GM12864 (cell line): ENCODE data around the gene C2CD5.

Source experiments
- DNase-seq: peaks from one replicate; pipeline ENCODE4 v3.0.0-alpha.2; 2011; ENCODE audit warnings: low read depth
- H3K4me3 ChIP-seq: 2 replicates; pipeline ENCODE4 v1.5.1; 2011; ENCODE audit warnings: mild to moderate bottlenecking, low read depth, low read length, control low read depth
- CTCF ChIP-seq: IDR thresholded peaks from 2 replicates; pipeline ENCODE4 v1.5.1; 2011; ENCODE audit warnings: low read depth, mild to moderate bottlenecking, moderate library complexity, low read length, control low read depth, inconsistent platforms; ENCODE audit errors: missing control alignments

Gene C2CD5

GRCh38 chr12:22467190-22467589 is 77.2 kb downstream of the C2CD5 start:
- no peak for TF ChIP-seq CTCF
- no peak overlapping the region for H3K4me3 ChIP-seq
- DNase-seq: no peak

- TF ChIP-seq CTCF: no peak
Observed at GRCh38 chr12:22463306-22463705, 81.0 kb downstream of the C2CD5 start.

DNA sequence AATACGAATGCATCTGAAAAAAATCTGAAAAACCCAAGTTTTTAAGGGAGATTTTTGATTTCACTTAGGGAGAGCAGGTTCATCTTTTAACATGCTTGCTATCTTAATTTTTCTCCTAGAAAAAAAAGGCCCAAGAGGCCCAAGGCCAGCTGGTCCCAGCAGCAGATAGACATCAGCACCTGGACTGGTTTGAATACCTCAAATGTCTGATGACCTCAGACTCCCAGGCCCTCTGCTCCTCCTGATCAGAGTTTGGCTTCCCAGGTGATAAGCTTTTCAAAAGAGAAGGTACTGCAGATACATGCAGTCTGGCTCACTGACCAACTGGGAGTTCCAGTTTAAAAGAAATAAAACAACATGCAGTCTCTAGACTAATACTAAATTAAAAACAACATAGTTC is 82.6 kb downstream of the C2CD5 start:
- DNase-seq: no peak
- TF ChIP-seq CTCF: no peak
- no peak overlapping the region for H3K4me3 ChIP-seq

More at GRCh38 chr12:22463306-22463705, 81.0 kb downstream of the C2CD5 start:
- no peak for DNase-seq
- H3K4me3 ChIP-seq: no peak overlapping the region

DNA sequence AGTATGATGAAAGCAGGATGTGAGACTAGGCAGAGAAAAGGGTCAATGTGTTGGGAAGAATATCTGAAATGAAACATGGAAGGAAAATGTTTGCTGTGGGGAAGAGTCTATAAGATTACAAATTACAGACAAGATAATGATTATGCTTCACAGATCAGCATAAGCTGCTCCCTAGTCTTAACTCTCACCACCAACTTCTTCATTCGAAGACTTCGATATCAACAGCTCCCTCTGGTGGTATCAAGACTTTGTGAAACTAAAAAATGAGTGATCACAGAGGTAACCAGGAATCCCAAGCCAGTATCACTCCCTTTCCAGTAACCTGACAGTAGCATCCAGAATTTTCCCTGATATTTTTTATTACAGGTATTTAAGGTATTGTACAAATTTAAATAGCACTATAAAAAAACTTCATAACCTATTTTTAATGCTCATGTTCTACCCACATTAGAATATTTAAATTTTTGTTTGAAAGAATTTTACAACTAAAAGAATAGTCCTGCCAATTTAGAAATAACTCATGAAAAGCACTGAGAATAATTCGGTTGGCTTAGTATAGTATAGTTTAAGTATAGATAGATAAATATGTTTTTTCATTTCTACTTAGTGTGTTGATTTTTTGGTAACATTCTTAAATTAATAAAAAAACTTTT is 84.4 kb downstream of the C2CD5 start:
- H3K4me3 ChIP-seq: no peak overlapping the region
- peak; percentile 63 for TF ChIP-seq CTCF
- peak; percentile 13 for DNase-seq

GRCh38 chr12:22458298-22458937 is 85.9 kb downstream of the C2CD5 start:
- TF ChIP-seq CTCF: no peak
- DNase-seq: no peak
- no peak overlapping the region for H3K4me3 ChIP-seq

GRCh38 chr12:22457085-22457484 is 87.3 kb downstream of the C2CD5 start:
- H3K4me3 ChIP-seq: no peak overlapping the region
- DNase-seq: no peak
- TF ChIP-seq CTCF: no peak

GRCh38 chr12:22453511-22453910 is 90.8 kb downstream of the C2CD5 start:
- TF ChIP-seq CTCF: no peak
- H3K4me3 ChIP-seq: no peak overlapping the region
- DNase-seq: no peak
